NCI-H2107 (cell line): ENCODE results near the gene ZCCHC24.

Experiments used
- DNase-seq: peaks from one replicate; lab custom pipeline; 2025; lab: John Stamatoyannopoulos, UW

The ZCCHC24 gene

DNA sequence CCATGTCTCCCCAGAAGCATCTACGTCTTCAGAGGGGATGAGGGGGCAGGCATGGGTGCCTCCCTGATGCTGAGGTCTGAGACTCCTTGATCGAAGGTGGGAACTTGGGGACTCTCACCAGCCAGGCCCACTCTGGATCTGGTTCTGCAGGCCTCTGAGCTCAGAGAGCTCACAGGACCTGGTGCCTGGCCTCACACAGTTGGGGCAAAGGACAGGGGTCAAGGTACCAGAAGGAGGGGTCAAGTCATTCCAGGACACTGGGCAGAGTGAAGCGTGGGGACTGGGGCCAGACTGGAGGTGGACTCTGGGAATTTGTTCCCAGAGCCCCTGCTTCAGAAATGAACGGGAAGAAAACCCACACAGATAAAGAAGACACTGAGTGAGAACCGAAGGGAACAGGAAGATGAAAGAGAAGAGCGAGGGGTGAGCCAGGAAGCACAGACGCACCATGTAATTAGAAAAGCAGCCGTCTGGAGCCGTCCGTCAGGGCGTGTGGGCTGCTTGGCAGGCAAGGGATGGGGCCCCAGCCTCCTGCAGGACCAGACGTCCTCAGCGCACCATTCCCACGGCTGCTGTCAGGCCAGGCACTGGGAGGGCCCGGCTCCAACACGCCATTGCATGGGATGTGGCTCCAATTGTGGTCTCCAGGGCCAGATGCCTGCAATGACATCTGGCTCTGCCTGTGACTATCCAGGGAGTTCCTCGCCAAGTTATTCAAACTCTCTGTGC, 47.7 kb downstream of the ZCCHC24 start:
- DNase-seq: no peak

DNA sequence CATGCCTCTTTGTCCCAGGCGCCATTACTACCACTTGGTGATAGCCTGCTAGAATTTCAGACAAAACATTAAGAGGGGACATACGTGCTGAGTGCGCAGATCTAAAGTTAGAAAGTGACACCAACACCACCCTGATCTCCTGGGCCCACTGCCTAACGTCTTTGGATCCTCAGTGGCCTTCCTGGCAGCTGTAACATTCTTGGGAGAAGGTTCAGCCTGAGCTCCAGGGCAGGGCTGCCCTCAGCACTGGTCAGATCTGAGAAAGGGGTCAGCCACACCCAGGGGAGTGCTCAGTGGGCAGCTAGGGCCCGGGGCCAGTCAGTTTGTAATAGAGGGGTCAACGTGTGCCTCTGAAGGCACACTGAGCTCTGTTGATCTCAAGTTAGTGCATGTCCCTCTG, 48.4 kb downstream of the ZCCHC24 start:
- no peak for DNase-seq

DNA sequence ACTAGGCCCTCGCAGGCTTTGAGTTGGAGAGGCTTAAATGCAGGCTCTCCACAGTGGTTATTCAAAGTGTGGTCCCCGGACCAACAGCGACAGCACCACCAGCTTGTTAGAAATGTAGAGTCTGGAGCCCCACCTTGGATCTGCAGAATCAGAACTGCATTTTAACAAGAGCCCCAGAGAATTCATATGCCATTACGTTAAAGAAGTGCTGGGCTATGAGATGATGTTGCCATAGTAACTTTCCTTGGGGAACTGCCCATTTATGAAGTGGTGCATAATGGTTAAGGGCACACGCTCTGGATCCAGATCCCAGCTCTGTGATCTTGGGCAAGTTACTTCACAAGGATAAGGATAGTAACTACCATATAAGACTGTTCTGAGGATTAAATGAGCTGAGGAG, 48.9 kb downstream of the ZCCHC24 start:
- no peak for DNase-seq

DNA sequence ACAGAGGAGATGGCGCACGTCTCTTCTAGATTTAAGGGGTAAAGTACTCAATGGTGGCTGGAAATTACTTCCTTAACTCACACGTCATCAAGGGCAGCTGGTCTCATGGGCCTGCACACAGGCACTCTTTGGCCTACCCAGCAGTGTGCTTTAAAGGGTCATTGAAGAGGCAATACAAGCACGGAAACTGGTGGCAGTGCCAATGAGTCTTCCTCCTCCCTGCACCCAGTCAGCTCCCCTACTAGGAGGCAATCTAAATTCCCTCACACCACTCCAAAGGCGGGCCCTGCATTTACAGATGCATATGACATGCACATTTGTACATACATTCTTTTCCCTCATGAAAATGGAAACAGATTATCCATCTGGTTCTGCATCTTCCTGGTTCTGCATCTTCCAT, 50.8 kb downstream of the ZCCHC24 start:
- DNase-seq: no peak

DNA sequence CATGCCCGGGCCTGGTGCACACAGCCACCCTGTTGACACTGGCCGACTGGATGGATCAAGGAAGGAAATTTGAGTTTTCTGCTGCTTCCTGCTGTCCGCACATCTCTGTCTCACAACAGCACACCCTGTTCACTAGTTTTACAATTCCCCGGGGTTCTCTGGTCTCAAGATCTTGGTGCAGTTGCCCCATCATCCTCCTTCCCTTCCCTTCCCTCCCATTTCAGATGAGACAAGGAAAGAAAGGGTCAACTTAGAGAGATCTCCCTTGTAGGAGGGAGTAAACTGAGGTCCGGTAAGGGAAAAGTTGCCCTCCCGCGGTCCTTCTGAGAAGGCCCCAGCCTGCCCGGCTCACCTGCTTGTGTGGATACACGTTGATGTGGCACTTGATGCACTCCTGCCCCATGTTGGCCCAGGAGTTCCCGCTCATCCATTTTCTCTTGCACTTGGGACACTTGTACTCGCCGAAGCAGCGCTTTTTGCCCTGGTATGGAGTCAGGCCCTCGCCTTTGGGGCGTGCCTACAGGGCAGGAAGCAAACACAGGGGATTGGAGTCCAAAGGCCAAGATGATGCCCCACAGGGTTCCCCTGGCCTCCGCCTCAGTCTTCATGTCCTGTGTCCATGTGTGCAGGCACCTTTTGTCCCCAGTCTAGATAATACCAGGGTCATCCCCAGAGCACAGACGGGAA, 51.4 kb downstream of the ZCCHC24 start:
- DNase-seq: no peak

DNA sequence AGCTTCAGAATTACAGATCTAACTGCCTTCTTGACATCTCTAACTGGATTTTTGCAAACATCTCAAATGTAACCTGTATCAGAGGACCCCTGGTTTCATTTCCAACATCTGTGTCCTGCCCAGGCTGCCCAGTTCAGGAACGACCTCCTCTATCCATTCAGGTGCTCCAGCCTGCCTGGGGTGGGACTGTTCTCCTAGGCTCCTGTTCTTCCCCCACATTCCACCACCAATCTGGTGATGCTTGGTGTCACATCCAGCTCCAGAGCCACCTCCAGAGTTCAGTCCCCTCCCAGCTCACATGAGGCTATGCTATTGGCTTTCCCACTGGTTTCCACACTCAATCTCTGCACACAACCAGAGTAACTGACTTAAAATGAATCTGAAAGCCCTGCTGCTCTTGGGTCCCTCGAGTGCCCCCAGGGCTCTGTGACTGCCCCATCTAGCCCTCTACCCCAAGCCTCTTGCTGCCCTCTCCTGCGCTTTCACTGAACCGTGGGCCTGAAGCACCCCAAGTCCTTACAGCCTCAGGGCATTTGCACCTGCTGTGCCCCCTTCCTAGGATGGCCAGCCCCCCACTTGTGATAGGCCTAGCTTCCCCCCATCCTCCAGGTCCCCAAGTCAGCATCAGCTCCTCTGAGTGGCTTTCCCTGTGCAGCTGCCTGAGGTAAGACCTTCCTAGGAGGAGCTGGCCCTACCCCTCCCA, 52.1 kb downstream of the ZCCHC24 start:
- DNase-seq: no peak

DNA sequence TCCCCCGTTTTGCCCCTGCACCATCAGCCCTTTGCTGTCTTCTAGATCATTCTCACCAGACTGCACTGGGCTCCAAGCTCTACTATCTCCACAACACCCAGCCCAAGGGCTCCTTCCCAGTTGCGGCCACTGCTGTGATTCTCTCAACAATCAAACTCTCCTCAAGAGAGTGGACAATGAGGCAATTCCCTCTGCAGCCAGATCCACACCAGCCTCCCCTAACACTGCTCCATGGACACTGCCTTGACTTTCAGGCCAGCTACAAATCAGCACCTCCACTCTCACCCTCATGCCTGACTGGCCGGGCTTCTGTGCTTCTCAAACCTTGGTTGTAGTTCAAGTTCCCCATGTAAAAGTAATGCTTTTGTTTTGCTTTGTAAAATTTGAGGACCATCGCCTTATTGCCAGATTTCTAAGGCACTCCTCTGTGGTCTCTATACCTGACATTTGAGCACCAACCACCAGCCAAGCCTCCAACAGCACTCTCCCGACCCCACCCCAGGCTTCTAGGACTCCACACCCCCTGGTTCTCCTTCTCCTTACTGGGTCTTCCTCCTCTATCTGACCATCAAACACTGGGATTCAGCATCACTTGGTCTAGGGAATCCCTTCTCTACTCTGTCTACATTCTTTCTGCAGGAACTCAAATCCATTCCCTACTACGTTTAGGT, 52.8 kb downstream of the ZCCHC24 start:
- DNase-seq: no peak

DNA sequence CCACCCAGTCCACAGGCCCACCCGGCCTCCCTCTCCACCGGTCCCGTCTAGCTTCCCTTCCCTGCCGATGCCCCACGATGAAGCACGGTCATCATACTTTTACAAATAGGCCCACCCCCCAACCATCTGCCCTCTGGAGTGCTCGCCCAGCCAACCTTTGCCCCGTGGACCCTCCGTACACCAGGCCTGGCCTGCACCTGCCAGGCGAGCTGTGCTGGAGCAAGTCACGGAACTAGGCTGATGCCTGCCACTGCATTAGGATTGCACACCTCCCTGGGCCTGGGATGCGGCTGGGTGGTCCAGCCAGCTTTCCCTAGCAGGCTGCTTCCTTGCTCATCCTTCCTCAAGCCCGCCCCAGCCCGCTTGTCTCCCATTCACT, 53.4 kb downstream of the ZCCHC24 start:
- no peak for DNase-seq

DNA sequence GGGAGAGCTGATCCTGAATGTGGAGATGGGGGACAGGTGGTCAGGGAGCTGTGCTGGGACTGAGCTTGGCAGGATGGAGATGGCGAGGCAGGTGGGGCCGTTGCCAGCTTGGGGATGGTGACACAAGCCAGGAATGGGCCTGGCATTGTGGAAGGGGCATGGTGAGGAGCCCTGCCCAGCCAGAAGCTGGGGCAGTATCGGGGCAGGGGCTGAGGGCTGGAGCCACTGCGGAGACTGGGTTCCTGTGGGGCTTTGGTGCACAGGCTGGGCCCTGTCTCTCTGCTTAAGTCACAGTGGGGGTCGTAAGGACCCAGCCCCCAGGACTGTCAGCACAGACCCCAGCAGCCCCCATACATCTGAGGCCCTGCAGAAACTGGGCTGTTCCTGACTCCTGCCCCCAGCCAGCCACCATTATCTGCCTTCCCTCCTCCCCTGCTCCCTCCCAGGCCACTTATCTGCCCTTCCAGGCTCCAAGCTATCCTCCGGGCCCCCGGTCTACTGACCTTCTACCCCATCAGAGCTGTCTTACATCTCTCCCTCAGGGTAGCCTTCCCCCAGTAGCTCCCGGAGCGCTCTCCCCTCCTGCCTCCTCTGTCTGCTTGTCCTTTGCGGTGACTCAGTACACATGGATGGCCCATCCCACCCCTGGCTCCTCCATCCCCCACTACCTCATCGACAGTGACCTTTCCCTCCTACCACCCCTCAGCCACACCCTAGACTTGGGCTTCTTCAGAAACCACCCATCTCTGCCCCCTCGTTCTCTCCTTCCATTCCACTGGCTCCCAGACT, 54.0 kb downstream of the ZCCHC24 start:
- no peak for DNase-seq

DNA sequence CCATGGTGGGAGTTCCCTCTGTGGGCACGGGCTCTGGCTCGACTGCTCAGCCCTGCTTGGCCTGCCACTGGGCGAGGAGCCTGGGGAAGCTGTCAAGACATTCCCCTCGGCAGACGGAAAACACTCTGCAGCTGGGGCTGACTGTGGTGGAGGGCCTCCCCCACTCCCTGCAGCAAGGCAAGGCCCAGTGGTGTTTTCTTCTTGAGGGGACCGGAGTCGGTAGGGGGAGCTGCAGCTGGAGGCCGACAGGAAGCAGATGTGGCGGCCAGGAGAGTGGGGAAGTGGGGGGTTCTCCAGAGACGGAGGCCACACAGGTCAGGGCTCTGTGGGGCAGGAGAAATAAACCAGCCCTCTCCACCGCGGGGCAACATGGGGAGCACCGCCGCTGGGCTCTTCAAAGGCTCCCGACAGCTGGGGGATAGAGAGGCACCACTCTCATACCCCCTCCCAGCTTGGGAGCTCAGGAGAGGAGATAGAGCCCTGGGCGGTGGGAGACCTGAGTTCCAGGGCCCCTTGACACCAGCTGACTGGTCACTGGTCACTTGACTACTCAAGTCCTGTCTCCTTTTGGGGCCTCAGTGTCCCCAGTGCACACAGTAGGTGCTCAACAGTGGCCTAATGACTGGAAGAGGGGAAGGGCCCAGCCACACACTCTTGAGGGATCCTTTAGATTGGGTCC, 54.7 kb downstream of the ZCCHC24 start:
- DNase-seq: no peak

DNA sequence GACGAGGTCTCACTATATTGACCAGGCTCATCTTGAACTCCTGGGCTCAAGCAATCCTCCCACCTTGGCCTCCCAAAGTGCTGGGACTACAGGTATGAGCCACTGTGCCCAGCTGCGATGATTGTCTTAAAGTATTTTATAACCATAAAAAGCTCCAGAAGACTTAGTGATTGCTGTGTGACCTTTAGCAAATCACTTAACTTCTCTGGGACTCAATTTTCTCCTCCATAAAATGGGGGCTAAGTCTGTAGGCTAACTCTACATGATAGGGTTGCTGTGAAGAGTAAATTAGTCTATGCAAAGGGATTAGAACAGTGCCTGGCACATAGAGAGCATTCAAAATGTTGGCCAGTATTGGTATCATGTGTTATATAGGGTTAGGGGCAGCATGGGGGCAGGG, 55.4 kb downstream of the ZCCHC24 start:
- no peak for DNase-seq

DNA sequence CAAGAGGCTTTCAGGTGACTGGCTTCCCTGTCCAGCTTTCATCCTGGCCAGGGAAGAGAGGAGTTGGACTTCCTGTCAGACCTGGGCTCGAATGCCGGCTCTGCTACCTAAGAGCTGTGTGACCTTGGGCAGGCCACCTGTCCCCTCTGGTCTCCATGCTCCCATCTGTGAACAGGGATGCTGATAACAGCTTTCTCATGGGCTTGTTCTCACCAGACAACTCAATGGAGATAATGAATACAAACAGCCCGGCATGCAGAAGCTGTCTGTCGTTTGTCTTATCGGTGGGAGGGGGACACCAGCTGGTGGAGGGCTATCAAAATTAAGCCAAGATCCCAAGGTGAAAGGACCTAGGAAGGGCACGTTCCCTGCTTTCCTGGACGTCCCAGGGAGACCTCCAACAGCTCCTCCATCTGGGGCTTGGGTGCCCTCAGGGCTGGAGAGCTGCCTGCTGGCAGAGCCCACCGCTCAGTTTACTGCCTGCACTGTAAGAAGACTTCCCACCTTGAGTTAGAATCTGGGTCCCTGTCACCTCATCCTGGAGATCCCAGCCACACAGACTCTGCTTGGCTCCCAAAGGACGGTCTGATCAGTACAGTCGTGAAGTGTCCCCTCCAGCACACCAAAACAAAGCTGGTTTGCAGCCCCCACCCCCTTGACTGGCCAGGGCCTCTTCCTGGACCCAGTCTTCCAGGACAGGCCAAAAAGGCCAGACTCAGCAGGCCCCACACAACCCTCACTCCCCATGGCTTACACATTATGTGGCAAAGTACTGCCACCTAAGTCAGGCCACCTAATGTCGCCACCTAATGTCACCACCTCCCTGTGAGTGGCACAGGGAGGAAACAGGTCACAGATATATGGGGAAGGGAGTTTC, 57.2 kb downstream of the ZCCHC24 start:
- no peak for DNase-seq

DNA sequence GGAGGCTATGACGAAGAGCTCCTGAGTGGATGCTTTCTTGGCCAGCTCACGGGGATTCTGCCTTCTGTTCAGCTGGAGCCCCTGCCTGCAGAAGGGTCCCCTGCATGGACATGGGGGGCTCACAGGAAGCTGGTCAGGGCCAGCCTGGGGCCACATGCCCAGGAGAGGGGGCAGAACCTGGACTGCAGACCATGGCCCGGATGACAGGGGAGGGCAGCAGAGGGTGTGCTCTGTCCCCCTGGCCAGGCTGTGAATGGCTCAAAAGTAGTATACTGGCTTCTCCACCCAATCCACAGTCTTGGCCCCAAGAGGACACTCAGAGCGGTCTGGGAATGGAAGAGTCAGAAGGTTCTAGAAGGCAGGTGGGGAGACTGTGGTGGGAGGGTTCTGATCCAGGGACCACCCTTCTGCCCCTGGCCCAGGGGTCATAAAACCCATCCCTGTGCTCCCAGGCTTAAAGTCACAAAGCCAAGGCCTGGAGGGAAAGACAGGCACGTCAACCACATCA, 57.9 kb downstream of the ZCCHC24 start:
- no peak for DNase-seq

DNA sequence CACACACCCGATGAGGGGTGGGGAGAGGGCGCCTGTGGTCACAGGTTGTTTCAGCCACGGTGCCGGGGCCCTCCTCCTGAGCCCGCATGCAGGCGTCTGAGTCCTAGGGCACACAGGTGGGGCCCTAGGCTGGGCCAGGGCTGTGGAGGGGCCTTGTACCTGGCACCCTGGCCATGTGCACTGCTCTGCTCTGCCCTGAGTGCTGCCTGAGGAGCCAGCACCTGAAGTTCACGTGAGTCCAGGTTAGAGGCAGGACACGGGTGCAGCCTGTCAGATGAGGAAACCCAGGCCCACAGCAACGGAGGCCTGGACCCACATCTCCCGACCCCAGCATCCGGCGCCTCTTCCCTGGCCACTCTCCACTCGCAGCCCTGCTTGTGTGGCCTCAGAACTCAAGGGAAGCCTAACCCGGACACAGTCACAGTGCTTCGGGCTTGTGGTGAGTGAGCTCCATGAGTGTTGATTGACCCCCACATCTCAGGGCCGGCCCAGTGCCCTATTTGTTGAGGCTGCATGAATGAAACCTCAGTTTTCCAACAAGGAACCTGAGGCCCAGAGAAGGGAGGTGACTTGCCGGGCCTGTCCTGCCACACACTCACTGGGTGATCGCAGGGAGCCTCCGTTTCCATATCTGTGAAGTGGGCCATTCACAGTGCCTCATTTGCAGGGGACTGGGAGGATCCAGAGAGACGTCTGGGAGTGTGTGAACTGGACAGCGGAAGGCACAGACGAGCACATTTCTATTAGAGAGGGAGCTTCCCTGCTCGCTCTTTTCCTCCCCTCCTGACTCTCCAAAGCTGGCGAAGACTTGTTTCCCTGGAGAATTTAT, 58.6 kb downstream of the ZCCHC24 start:
- no peak for DNase-seq

DNA sequence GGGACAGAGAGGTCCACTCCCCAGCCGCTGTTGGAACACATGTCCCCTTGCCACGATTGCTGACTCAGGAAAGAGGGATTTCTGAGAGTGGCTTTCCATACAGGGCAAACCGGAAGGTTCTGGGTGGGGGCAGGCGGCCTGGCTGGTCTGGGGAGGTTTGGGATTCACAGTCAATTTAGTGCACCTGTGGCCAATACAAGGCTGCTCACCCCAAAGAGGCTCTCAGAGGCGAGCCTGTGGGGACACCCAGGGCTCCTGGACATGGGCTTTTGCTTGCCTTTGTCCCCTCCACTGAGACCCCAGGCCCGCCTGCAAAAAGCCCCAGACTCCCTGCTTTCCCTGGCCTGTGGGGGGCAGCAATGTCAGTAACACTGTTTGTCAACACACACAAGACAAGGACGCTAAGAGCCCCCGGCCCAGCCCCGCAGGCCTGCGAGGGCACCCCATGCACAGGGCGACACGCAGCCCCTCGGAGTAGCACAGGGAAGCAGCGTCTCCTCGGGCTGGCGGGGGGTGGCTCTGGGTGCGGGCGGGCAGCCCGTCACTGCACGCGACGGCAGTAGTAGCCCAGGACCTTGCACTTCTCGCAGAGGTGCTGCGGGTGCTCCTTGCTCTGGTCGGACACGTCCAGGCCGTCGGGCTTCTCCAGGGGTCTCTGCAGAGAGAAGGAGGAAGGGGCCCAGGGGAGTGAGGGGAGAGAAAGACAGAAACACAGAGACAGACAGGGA, 59.5 kb downstream of the ZCCHC24 start:
- no peak for DNase-seq

DNA sequence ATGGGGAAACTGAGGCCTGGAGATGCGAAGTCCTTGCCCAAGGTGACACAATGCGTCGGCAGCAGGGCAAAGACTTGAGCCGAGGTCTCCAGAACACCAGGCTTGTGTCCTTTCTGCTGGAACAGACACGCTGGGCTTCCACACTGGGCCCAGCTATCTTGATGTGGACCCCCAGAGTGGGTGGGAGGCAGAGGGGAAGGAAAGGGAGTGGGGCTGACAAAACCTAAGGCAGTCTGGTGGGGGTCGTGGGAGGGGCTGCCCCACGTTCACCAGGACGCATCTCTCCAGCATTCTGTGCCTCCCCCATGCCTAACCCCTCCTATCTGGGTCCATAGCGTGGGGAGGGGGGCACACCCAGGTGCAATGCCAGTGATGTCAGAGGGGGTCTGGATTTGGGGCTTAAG, 60.0 kb downstream of the ZCCHC24 start:
- no peak for DNase-seq

DNA sequence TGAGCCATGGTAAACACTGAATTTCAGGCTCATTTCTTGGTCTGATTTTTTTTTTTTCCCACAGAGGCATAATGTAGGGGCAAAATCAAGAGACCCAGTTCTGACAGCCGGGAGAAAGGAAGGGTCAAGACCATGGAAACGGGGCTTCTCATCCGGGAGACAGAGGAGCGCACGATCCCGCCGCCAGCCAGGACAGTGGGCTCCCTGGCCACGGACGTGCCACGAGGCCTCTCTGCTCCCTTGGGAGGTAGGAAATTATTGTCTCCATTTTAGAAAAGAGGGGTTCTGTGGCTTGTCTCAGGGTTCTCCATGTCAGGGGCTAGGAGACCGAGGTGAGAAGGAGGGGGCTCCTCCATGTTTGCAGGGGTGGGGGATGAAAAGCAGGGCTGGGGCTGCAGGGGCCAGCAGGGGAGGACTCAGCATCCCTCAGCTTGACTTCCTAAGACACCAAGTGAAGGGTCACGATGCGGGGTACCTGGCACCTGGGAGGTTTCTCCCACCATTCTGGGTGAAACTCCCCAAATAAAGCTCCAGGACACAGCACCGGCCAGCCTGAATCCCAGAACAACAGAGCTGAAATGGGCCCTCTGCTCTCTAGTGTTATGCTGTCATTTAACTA, 60.5 kb downstream of the ZCCHC24 start:
- no peak for DNase-seq

DNA sequence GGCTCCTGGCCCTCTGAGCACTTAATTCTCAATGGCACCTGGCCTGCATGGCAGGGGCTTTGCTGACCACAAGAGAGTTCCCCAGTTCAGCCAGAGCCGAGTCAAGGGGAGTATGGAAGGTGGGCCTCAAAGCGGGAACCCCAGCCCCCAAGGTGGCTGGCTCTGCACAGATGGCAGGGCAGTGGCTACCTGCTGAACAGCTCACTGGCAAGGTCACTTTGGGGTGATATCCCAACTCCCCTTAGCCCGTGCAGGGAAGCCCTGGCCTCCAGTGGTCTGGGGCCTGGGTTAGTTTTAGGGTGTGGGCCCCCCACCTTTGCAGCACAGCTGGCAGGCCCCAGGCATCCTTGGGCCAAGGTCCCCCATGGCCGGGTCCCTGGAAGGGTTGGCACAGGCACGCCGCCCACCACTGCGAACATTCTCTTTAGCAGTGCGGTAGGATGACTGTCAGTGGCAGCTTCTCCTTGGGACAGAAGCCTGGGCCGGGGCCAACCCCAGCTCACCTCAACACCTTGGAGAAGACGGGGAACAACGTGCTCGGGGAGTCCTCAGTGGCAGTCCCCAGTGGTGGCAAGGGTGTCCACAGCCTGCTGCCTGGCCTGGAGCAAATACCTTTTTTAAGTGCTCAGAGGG, 61.3 kb downstream of the ZCCHC24 start:
- no peak for DNase-seq
